ENCODE data around the gene SFXN5. TPM values are rescaled to one million over a fixed set of nuclear protein-coding genes. Genes with fewer than 3 reads are reported as not detected.

Gene SFXN5
- total RNA-seq, 1 experiment from 2014 or later = 25.9 TPM

DNA sequence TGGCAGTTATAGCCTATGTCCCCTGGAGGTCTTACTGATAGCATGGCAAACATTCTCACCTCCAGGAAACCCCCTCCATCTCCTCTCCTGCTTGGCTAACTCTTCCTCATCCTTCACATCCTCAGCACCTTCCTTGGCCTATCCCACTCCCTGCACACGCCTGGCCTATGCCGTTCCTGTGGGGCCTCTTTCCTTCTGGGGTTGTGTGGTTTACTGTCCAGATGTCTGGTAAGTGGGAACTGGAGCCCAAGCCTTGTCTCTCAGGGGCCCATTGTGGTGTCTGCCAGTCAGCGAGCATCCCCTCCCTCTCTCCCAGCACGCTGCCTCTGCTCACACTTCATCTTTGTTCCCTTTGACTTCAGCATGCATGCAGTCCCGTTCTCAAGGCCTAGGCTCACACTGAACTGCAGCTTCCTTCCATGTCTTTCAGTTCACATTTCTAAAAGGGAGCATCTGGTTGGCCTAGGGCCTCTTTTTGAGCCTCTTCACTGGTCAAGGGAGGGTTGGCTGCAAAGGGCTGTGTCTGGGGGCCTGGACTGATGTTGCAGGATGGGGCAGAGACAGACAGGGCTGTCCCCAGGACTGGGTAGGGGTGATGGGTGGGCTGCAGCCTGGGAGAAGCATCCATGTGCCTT lies 171.2 kb downstream of the SFXN5 start:
- CTCF ChIA-PET = interaction anchor here (0.7 to 0.8 kb wide), 2 partner anchors 10 to 13 kb away, joined by 3 read pairs; partner anchors contain the start of gene SPR

More for the DNA sequence above, 171.2 kb downstream of the SFXN5 start:
- peaks cover 94% of the 10 kb centered on the region for H3K27me3 Mint-ChIP-seq (ENCODE audit: low read depth)
- ATAC-seq (no peak), DNase-seq (ENCODE audit: low spot score) (no peak)
- no peak overlapping the region for H3K27ac Mint-ChIP-seq
- H3K4me1 Mint-ChIP-seq = peaks cover 9% of the 10 kb centered on the region
- H3K4me3 Mint-ChIP-seq = no peak overlapping the region
- TF ChIP-seq CTCF (IDR thresholded peaks at IDR 0.05) = no peak
- TF ChIP-seq MYBL2 (CRISPR knock-in tag; IDR thresholded peaks at IDR 0.05) = no peak
- TF ChIP-seq ZSCAN18 (CRISPR knock-in tag; IDR thresholded peaks at IDR 0.05) = no peak
- TF ChIP-seq HMGXB4 (CRISPR knock-in tag; IDR thresholded peaks at IDR 0.05) = no peak
- no peak for TF ChIP-seq TEAD4 (CRISPR knock-in tag; IDR thresholded peaks at IDR 0.05)
- TF ChIP-seq TP53 (CRISPR knock-in tag; IDR thresholded peaks at IDR 0.05) = no peak
- TF ChIP-seq, protein P1, sequence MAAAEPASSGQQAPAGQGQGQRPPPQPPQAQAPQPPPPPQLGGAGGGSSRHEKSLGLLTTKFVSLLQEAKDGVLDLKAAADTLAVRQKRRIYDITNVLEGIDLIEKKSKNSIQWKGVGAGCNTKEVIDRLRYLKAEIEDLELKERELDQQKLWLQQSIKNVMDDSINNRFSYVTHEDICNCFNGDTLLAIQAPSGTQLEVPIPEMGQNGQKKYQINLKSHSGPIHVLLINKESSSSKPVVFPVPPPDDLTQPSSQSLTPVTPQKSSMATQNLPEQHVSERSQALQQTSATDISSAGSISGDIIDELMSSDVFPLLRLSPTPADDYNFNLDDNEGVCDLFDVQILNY (CRISPR knock-in tag; IDR thresholded peaks at IDR 0.05) = no peak
- no peak for TF ChIP-seq CREB1 (CRISPR knock-in tag; IDR thresholded peaks at IDR 0.05)
- TF ChIP-seq ZNF121 (CRISPR knock-in tag; IDR thresholded peaks at IDR 0.05) = no peak
- no peak for TF ChIP-seq IRF2 (CRISPR knock-in tag; IDR thresholded peaks at IDR 0.05; ENCODE audit: borderline replicate concordance, low read depth)
- TF ChIP-seq IRF1 (CRISPR knock-in tag; IDR thresholded peaks at IDR 0.05) = no peak
- no peak for TF ChIP-seq NFYB (CRISPR knock-in tag; conservative IDR thresholded peaks at IDR 0.05; ENCODE audit: low read depth)
- no peak for TF ChIP-seq NFE2L1 (CRISPR knock-in tag; IDR thresholded peaks at IDR 0.05)
- TF ChIP-seq, protein P2, sequence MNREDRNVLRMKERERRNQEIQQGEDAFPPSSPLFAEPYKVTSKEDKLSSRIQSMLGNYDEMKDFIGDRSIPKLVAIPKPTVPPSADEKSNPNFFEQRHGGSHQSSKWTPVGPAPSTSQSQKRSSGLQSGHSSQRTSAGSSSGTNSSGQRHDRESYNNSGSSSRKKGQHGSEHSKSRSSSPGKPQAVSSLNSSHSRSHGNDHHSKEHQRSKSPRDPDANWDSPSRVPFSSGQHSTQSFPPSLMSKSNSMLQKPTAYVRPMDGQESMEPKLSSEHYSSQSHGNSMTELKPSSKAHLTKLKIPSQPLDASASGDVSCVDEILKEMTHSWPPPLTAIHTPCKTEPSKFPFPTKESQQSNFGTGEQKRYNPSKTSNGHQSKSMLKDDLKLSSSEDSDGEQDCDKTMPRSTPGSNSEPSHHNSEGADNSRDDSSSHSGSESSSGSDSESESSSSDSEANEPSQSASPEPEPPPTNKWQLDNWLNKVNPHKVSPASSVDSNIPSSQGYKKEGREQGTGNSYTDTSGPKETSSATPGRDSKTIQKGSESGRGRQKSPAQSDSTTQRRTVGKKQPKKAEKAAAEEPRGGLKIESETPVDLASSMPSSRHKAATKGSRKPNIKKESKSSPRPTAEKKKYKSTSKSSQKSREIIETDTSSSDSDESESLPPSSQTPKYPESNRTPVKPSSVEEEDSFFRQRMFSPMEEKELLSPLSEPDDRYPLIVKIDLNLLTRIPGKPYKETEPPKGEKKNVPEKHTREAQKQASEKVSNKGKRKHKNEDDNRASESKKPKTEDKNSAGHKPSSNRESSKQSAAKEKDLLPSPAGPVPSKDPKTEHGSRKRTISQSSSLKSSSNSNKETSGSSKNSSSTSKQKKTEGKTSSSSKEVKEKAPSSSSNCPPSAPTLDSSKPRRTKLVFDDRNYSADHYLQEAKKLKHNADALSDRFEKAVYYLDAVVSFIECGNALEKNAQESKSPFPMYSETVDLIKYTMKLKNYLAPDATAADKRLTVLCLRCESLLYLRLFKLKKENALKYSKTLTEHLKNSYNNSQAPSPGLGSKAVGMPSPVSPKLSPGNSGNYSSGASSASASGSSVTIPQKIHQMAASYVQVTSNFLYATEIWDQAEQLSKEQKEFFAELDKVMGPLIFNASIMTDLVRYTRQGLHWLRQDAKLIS (CRISPR knock-in tag; IDR thresholded peaks at IDR 0.05; ENCODE audit: borderline replicate concordance) = no peak
- TF ChIP-seq RELA (CRISPR knock-in tag; IDR thresholded peaks at IDR 0.05; ENCODE audit: borderline replicate concordance) = no peak
- H3K36me3 Mint-ChIP-seq = no peaks in the 10 kb centered on the region
- H3K9me3 Mint-ChIP-seq = no peaks in the 10 kb centered on the region
- POLR2A ChIA-PET = no interaction called here
